ENCODE results near the gene BAIAP2L2. TPM values are rescaled to one million over a fixed set of nuclear protein-coding genes. Genes with fewer than 3 reads are reported as not detected.

Gene BAIAP2L2
- total RNA-seq, 1 donor, result 1.1 TPM

- no peak for TF ChIP-seq CTCF (IDR thresholded peaks at IDR 0.05; ENCODE audit: extremely low read depth, low read depth, low read length)
- H3K9me3 ChIP-seq (ENCODE audit: low read depth, low read length), result no peaks in the 10 kb centered on the region
Observed at GRCh38 chr22:38136607-38137006, 26.1 kb upstream of the BAIAP2L2 start.

GRCh38 chr22:38135133-38135706 lies 24.7 kb upstream of the BAIAP2L2 start:
- H3K79me2 ChIP-seq (ENCODE audit: insufficient read depth, low read length), result no peaks in the 10 kb centered on the region
- no peak overlapping the region for H3K4me3 ChIP-seq (ENCODE audit: insufficient read depth, low read length)
- peaks cover 13% of the 10 kb centered on the region for H3K4me1 ChIP-seq (ENCODE audit: insufficient read depth, low read length)
- no peak overlapping the region for H2AFZ ChIP-seq (ENCODE audit: low read length)
- H3K9me3 ChIP-seq (ENCODE audit: low read depth, low read length), result no peaks in the 10 kb centered on the region
- no peaks in the 10 kb centered on the region for H4K20me1 ChIP-seq (ENCODE audit: insufficient read depth, low read length)
- no peak for TF ChIP-seq CTCF (IDR thresholded peaks at IDR 0.05; ENCODE audit: extremely low read depth, low read depth, low read length)
- H3K27ac ChIP-seq (ENCODE audit: low read depth, low read length), result peak overlapping the region; percentile 51
- H3K27me3 ChIP-seq (ENCODE audit: insufficient read depth, low read length), result no peaks in the 10 kb centered on the region
- peak overlapping the region; percentile 4 for H3K4me2 ChIP-seq (ENCODE audit: insufficient read depth, low read length)
- no peaks in the 10 kb centered on the region for H3K36me3 ChIP-seq (ENCODE audit: insufficient read depth, low read length)
- peak; percentile 97 for DNase-seq (ENCODE audit: insufficient read length, low spot score, missing footprints)

More at GRCh38 chr22:38136607-38137006, 26.1 kb upstream of the BAIAP2L2 start:
- Histone ChIP-seq H3K79me2 (ENCODE audit: insufficient read depth, low read length) (no peaks in the 10 kb centered on the region), H3K36me3 (ENCODE audit: insufficient read depth, low read length) (no peaks in the 10 kb centered on the region), H3K27me3 (ENCODE audit: insufficient read depth, low read length) (no peaks in the 10 kb centered on the region), H3K4me2 (ENCODE audit: insufficient read depth, low read length) (no peak overlapping the region), H4K20me1 (ENCODE audit: insufficient read depth, low read length) (no peaks in the 10 kb centered on the region), H3K4me1 (ENCODE audit: insufficient read depth, low read length) (peaks cover 13% of the 10 kb centered on the region), H3K27ac (ENCODE audit: low read depth, low read length) (no peak overlapping the region), H2AFZ (ENCODE audit: low read length) (no peak overlapping the region), H3K4me3 (ENCODE audit: insufficient read depth, low read length) (no peak overlapping the region)
- DNase-seq (ENCODE audit: insufficient read length, low spot score, missing footprints), result peak; percentile 41

GRCh38 chr22:38133331-38133730 lies 22.8 kb upstream of the BAIAP2L2 start:
- Histone ChIP-seq H4K20me1 (ENCODE audit: insufficient read depth, low read length) (no peaks in the 10 kb centered on the region), H3K4me3 (ENCODE audit: insufficient read depth, low read length) (no peak overlapping the region), H2AFZ (ENCODE audit: low read length) (no peak overlapping the region), H3K36me3 (ENCODE audit: insufficient read depth, low read length) (no peaks in the 10 kb centered on the region), H3K27ac (ENCODE audit: low read depth, low read length) (no peak overlapping the region), H3K27me3 (ENCODE audit: insufficient read depth, low read length) (no peaks in the 10 kb centered on the region), H3K4me1 (ENCODE audit: insufficient read depth, low read length) (peaks cover 13% of the 10 kb centered on the region), H3K9me3 (ENCODE audit: low read depth, low read length) (no peaks in the 10 kb centered on the region), H3K79me2 (ENCODE audit: insufficient read depth, low read length) (no peaks in the 10 kb centered on the region), H3K4me2 (ENCODE audit: insufficient read depth, low read length) (no peak overlapping the region)
- no peak for TF ChIP-seq CTCF (IDR thresholded peaks at IDR 0.05; ENCODE audit: extremely low read depth, low read depth, low read length)
- no peak for DNase-seq (ENCODE audit: insufficient read length, low spot score, missing footprints)

- Histone ChIP-seq H4K20me1 (ENCODE audit: insufficient read depth, low read length) (no peaks in the 10 kb centered on the region), H2AFZ (ENCODE audit: low read length) (no peak overlapping the region), H3K9me3 (ENCODE audit: low read depth, low read length) (no peaks in the 10 kb centered on the region), H3K36me3 (ENCODE audit: insufficient read depth, low read length) (no peaks in the 10 kb centered on the region), H3K27me3 (ENCODE audit: insufficient read depth, low read length) (no peaks in the 10 kb centered on the region), H3K4me1 (ENCODE audit: insufficient read depth, low read length) (peaks cover 13% of the 10 kb centered on the region), H3K79me2 (ENCODE audit: insufficient read depth, low read length) (no peaks in the 10 kb centered on the region), H3K27ac (ENCODE audit: low read depth, low read length) (no peak overlapping the region), H3K4me2 (ENCODE audit: insufficient read depth, low read length) (no peak overlapping the region), H3K4me3 (ENCODE audit: insufficient read depth, low read length) (no peak overlapping the region)
- TF ChIP-seq CTCF (IDR thresholded peaks at IDR 0.05; ENCODE audit: extremely low read depth, low read depth, low read length), result no peak
- DNase-seq (ENCODE audit: insufficient read length, low spot score, missing footprints), result no peak
Observed at GRCh38 chr22:38132794-38133193, 22.3 kb upstream of the BAIAP2L2 start.
